ENCODE measurements around the gene TRIO. TPM values are rescaled to one million over a fixed set of nuclear protein-coding genes. Genes with fewer than 3 reads are reported as not detected.

TRIO gene
- total RNA-seq, 2 donors from 2014 or later, result 62.0 to 137 TPM

DNA sequence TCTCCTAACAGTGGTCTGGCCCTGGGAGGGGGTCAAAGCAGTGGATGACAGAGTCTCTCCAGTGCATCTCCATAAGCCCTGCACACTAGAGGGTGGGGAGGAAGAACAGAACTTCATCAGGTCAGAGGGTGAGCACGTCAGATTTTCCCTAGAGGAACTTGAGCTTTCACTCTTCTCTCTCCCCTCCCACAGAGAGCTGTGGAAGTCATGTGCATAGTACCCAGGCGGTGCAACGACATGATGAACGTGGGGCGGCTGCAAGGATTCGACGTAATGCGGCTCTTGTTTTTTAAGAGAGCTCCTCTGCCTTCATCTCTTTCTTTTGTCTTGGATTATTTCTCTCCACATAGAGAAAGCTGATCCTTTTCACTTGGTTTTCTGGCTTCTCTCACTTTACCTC lies 338.2 kb downstream of the TRIO start:
- intact Hi-C loops (cut with DNase I), result no loop called here
- Histone ChIP-seq H3K27me3 (no peaks in the 10 kb centered on the region), H3K4me3 (no peak overlapping the region), H3K4me1 (no peaks in the 10 kb centered on the region), H3K36me3 (replicated peaks in 1 of 2; ENCODE audit: insufficient read depth in 1 of 2, low read depth in 2 of 2) (peaks cover 0 to 13% of the 10 kb centered on the region in 2 donors), H3K9me3 (no peaks in the 10 kb centered on the region), H3K27ac (no peak overlapping the region)
- TF ChIP-seq, protein P1, sequence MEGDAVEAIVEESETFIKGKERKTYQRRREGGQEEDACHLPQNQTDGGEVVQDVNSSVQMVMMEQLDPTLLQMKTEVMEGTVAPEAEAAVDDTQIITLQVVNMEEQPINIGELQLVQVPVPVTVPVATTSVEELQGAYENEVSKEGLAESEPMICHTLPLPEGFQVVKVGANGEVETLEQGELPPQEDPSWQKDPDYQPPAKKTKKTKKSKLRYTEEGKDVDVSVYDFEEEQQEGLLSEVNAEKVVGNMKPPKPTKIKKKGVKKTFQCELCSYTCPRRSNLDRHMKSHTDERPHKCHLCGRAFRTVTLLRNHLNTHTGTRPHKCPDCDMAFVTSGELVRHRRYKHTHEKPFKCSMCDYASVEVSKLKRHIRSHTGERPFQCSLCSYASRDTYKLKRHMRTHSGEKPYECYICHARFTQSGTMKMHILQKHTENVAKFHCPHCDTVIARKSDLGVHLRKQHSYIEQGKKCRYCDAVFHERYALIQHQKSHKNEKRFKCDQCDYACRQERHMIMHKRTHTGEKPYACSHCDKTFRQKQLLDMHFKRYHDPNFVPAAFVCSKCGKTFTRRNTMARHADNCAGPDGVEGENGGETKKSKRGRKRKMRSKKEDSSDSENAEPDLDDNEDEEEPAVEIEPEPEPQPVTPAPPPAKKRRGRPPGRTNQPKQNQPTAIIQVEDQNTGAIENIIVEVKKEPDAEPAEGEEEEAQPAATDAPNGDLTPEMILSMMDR (IDR thresholded peaks at IDR 0.05), result no peak
- TF ChIP-seq POLR2A (IDR thresholded peaks at IDR 0.05), result no peak
- 86 to 95% methylated on average over 8 of the region's 8 CpGs for WGBS, 2 donors
- ATAC-seq, result no peak
- DNase-seq, result no peak

DNA sequence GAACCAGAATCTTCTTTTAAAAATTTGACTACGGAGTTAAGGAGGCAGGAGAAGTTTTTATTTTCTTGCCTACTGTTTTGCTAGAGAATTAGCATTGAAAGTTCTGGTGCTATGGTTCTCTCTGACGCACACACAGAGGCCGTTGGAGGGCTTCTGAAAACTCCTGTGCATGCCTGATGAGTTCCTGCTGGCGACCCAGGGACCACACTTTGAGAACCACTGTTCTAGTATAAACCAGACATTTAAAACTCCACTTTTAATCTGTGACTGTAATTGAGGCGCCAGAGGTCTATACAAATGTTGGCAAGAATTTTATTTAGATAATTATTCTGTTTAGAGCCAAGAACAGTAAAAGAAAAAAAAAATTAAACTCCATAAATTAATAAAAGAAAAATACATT lies 338.9 kb downstream of the TRIO start:
- intact Hi-C loops (cut with DNase I), result no loop called here
- Histone ChIP-seq H3K27me3 (no peaks in the 10 kb centered on the region), H3K4me1 (no peaks in the 10 kb centered on the region), H3K27ac (no peak overlapping the region), H3K4me3 (no peak overlapping the region), H3K36me3 (replicated peaks in 1 of 2; ENCODE audit: insufficient read depth in 1 of 2, low read depth in 2 of 2) (peaks cover 0 to 13% of the 10 kb centered on the region in 2 donors), H3K9me3 (no peaks in the 10 kb centered on the region)
- DNase-seq (no peak), ATAC-seq (no peak)
- TF ChIP-seq, protein P1 (IDR thresholded peaks at IDR 0.05), result no peak
- 84 to 88% methylated on average over 5 of the region's 5 CpGs for WGBS, 2 donors

- Histone ChIP-seq H3K27me3 (no peaks in the 10 kb centered on the region), H3K4me3 (no peak overlapping the region), H3K9me3 (no peaks in the 10 kb centered on the region), H3K4me1 (no peaks in the 10 kb centered on the region), H3K36me3 (replicated peaks in 1 of 2; ENCODE audit: insufficient read depth in 1 of 2, low read depth in 2 of 2) (peaks cover 6 to 15% of the 10 kb centered on the region in 2 donors), H3K27ac (no peak overlapping the region)
- ATAC-seq (no peak), DNase-seq (no peak)
- TF ChIP-seq, protein P1 (IDR thresholded peaks at IDR 0.05), result no peak
- no peak for TF ChIP-seq POLR2A (IDR thresholded peaks at IDR 0.05)
- WGBS, 2 donors, result 92 to 94% methylated on average over 12 to 14 of the region's 16 CpGs
- intact Hi-C loops (cut with DNase I), result no loop called here
Measured at GRCh38 chr5:14483504-14484157, 340.5 kb downstream of the TRIO start.

DNA sequence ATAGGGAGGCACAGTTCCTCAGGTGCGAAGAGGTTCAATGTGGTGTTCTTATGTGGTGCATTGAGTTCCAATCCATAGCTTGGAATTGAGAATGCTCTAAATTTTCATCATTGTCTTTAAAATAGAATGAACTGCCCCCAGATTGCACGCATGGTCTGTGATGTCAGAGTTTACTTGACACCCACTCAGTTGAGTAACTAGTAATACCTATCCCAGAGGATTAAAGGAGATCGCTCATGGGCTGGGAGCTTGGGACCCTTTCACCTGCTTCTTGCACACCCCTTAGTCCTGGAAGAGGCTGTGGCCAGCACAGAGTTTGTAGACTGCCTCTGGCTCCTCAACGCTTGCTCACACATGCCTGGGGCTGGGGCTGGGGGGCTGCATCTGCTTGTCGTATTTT lies 343.3 kb downstream of the TRIO start:
- Histone ChIP-seq H3K4me1 (no peaks in the 10 kb centered on the region), H3K4me3 (no peak overlapping the region), H3K9me3 (no peaks in the 10 kb centered on the region), H3K36me3 (replicated peaks in 1 of 2; ENCODE audit: insufficient read depth in 1 of 2, low read depth in 2 of 2) (peaks cover 6 to 12% of the 10 kb centered on the region in 2 donors), H3K27me3 (no peaks in the 10 kb centered on the region), H3K27ac (no peak overlapping the region)
- no peak for DNase-seq
- TF ChIP-seq POLR2A (IDR thresholded peaks at IDR 0.05), result no peak
- TF ChIP-seq, protein P1 (IDR thresholded peaks at IDR 0.05), result no peak
- ATAC-seq, result no peak
- WGBS, 2 donors, result 90 to 95% methylated on average over 5 of the region's 5 CpGs
- intact Hi-C loops (cut with DNase I), result no loop called here
